ENCODE results near the gene APBB2.

APBB2 gene

GRCh38 chr4:41110050-41110449, 104.3 kb downstream of the APBB2 start:
- in situ Hi-C loops (cut with HindIII; ENCODE audit: low sequenced_read_pairs) = no loop called here

DNA sequence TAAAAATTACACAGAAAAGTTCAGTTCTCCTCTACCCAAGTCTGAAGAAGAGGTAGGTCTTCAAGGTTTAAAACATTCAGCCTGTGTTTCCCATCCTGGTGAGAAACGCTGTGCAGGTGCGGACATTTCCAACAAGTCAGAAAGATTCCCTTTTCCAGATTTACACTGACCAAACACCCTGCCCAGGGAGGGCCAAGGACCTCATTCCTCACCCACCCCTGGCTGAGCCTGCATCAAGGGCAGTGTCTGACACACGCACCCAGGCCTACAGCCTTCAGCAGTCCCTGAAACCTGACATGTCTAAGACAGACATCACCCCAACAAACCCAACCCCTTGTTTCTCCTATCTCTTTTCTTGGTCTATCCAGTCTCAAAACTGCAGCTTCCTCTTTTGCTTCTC, 105.9 kb downstream of the APBB2 start:
- in situ Hi-C loops (cut with HindIII; ENCODE audit: low sequenced_read_pairs) = no loop called here

GRCh38 chr4:41106694-41107419, 107.5 kb downstream of the APBB2 start:
- in situ Hi-C loops (cut with HindIII; ENCODE audit: low sequenced_read_pairs) = no loop called here

GRCh38 chr4:41106081-41106480, 108.3 kb downstream of the APBB2 start:
- in situ Hi-C loops (cut with HindIII; ENCODE audit: low sequenced_read_pairs) = no loop called here

- in situ Hi-C loops (cut with HindIII; ENCODE audit: low sequenced_read_pairs) = no loop called here
Measured at GRCh38 chr4:41104155-41104554, 110.2 kb downstream of the APBB2 start.

DNA sequence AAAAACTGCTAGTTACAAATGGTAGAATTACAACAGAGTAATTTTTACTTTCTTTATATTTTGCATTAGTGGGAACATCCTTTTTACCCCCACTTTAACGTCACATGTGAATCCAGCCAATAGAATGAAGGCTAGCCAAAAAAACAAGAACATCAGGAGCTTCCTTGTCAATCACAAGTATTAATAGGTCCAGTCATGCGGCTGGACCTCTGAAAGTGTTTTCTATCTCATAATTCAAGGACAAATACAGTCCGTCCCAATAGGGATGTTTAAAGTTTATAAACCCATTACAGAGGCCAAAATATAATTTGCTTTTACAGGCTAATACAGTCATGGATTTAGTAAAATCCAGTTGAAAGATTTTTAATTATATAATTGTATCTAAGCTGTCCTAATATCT, 110.7 kb downstream of the APBB2 start:
- in situ Hi-C loops (cut with HindIII; ENCODE audit: low sequenced_read_pairs) = no loop called here

GRCh38 chr4:41102414-41103092, 111.8 kb downstream of the APBB2 start:
- in situ Hi-C loops (cut with HindIII; ENCODE audit: low sequenced_read_pairs) = no loop called here

DNA sequence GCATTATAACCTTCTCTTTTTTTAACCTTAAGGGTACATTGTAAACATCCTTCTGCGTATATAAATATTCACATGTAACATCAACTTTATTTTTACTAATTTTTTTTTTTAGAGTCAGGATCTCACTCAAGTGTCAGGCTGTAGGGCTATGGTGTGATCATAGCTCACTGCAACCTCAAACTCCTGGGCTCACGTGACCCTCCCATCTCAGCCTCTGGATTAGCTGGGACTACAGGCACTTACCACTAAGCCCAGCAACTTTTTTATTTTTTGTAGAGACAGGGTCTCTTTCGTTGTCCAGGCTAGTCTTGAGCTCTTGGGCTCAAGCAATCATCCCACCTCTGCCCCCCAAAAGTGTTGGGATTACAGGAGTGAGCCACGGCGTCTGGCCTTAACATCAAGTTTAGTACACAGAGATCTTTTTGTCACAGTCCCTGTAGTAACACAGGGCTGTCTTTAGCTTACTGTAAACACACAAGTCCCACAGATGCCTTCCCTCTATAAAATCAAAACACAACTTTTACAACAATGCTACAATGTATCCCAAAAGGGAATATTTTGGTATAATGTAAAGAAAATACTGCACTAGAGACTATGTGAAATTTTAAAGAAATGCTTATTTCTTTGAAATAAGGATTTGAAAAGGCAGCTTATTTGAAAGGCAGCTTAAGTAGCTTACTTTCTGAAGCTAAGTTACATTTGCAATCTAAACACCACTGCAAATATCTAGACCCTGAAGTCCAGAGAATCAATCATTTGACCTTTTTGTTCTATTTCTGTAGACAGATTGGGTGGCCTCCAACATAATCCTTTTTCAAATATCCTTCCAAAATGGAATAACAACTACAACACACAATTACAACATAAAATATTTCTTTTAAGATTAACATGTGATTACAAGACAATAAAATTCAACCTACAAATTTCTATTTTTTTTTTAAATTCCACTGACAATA, 116.0 kb downstream of the APBB2 start:
- in situ Hi-C loops (cut with HindIII; ENCODE audit: low sequenced_read_pairs) = no loop called here

DNA sequence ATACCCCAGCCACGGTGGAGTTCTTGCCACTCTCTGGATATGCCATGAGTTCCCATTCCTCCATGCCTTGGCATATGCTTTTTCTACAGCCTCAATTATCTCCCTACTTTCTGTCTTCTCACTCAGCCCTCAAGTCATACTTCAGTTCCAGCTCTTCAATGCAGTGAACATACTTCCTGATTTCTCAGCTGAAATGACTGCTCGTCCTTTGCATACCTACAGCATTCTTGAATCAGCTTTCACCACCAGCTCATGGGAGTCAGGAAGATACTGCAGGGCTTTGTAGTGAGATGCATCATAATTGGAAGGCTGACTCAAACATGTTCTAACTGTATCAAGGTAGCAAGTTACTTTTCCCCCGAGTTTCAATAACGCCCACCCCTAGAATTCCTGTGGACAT, 118.4 kb downstream of the APBB2 start:
- in situ Hi-C loops (cut with HindIII; ENCODE audit: low sequenced_read_pairs) = no loop called here

DNA sequence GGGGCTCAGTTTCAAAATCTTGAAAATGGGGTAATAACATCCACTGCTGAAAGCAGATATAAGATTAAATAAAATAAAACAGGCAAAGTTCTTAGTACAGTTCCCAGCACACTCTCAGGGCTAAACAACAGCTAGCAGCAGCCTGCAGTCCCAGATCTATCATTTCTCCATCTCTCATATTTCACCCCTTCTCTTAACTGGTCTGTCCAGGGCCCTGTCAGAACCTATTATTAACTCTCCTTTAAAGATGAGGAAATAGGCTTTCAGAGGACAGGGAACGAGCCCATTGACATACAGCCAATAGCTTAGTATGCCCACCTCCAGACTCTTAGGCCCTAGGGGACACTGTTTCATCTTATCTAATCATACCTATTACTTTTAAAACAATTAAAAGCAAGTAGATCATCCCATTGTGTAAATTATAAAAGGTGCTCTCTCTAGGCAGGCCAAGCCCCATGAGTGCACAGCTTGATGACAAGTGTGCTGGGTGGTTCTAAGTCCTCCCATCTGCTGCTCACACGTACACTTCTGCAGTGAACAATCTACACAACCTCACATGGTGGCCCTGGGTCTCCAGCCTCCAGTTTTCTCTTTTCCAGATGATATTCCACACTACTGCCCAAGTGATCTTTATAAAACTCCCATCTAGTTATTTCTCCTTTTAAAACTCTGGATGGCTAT, 119.0 kb downstream of the APBB2 start:
- in situ Hi-C loops (cut with HindIII; ENCODE audit: low sequenced_read_pairs) = no loop called here

GRCh38 chr4:41092128-41092527, 122.2 kb downstream of the APBB2 start:
- in situ Hi-C loops (cut with HindIII; ENCODE audit: low sequenced_read_pairs) = no loop called here

DNA sequence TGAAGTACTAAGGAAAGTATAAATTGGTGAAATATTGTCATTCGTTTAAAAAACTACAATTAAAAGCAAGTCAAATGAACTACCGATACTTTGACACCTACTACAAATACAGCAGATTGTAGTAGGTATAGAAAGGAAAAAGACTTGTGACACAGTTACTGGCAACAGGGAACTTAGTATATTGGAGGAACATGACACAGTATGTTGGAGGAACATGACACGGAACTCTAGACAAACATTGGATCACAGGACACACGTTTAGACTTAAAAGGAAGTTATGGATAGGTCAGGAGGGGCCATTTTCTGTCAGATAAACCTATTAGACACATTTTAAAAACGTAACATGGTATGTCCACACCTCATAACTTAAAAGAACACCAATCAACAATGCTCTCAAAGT, 132.5 kb downstream of the APBB2 start:
- in situ Hi-C loops (cut with HindIII; ENCODE audit: low sequenced_read_pairs) = no loop called here

- in situ Hi-C loops (cut with HindIII; ENCODE audit: low sequenced_read_pairs) = no loop called here
Measured at GRCh38 chr4:41080976-41081375, 133.4 kb downstream of the APBB2 start.

DNA sequence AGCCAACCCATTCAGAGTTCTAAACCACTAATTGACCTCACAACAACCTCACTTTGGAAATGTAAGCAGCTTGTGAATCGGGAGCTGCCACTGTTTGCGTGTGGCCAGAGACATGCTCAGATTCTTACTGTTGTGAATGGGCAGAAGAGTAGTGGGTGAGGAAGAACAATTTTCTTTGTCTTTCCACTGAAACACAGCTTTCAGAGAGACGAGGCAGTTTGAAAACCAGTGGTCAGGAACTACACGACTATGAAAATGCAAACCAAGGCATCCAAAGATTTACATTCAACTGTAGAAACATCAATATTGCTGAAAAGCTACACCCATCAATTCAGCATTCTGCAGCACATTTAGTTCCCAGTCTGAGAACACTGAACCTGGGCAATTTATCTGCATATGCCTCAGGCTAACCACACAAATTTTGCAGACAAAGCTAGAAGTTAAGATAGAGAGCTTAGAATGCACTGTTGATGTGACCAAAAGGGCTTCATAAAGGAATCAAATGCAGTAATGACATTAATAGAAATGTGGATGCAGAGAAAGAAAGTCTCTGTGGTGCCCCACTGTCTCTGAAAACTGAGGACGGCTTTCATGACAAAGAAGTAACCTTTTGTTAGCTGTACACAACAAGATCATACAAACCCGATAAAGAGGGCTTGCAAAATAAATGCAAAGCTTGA, 134.3 kb downstream of the APBB2 start:
- in situ Hi-C loops (cut with HindIII; ENCODE audit: low sequenced_read_pairs) = no loop called here

- in situ Hi-C loops (cut with HindIII; ENCODE audit: low sequenced_read_pairs) = no loop called here
Measured at GRCh38 chr4:41077628-41078027, 136.7 kb downstream of the APBB2 start.

- in situ Hi-C loops (cut with HindIII; ENCODE audit: low sequenced_read_pairs) = no loop called here
Measured at GRCh38 chr4:41076481-41076880, 137.9 kb downstream of the APBB2 start.

DNA sequence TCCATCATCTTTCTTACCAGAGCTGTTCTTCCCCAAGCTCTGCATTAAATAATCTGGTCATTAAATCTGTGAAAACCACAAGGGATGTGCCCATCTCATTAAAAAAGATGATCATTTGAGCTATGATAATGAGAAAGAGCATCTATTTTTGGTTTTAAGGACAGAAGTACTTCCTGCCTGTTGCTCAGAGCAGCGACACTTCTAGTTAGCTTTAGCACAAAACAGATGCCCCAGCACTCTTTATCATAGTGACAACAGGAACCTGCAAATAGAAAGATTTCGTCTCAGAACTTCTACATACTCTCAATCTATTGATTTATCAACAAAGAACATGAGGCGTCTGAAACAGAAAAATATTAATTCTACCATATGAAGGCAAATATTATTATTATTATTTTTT, 140.1 kb downstream of the APBB2 start:
- in situ Hi-C loops (cut with HindIII; ENCODE audit: low sequenced_read_pairs) = no loop called here

DNA sequence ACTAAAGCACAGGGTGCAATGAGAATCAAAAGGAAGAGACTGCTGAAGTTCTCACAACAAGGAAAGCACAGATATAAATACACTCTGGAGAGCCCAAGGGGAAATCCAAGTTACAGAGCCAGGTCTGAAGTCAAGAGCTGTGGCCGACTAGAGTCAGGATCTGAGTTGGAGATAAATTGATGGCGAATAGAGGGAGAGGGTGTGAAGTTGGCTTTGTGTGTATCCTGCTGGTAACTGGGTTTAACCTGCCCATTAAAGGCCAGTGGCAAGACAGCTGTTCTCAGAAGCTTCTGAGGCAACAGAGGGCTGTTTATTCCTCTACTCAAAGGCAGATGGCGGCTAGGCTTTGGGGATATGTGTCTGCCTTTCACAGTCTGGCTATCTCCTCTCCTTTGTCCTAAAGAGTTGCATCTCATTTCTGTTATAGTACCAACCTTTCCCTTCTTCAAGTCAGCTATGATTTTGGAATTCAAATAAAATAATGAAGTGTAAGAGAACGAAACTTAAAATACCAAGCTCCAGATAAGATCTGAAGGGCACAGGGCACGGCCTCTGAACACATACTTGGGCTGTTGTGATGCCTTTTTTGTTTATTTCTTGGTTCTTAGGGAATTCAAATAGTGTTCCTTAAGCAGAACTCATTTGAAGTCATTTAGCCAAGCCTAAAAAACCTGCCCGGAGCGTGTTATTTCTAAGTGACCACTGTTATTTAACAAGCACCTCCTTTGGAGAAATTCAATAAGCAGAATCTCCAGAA, 142.1 kb downstream of the APBB2 start:
- in situ Hi-C loops (cut with HindIII; ENCODE audit: low sequenced_read_pairs) = no loop called here

DNA sequence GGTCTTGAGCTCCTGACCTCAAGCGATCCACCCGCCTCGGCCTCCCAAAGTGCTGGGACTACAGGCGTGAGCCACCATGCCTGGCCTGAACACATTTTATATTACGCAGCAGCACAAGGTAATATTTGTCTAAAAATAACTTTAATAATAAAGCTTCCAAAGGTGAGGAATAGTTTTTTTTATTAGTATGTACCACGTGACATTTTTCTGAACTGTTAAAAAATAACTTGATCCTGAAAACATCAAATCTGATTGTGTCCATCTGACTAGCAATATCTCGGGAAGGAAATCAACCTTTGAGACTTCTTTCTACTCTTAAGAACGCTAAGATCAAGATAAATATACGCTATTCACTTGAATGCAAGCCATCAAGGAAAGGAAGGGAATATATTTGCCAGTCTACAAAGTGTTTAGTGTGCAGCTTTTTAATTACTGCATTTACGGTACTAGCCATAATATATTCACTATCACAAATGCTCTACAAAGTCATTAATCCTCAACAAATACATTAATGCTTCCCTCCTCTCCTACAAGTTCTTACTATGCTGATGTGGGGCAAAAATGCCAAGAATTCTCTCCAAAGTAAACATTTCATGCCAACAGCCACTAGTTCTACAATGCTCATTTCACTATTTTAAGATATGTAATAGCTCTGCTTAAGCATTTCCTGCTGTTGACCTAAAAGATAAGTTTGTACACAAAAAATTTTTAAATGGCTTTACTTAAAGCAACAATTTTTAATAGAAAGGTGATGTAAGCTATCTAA, 143.6 kb downstream of the APBB2 start:
- in situ Hi-C loops (cut with HindIII; ENCODE audit: low sequenced_read_pairs) = no loop called here
